NCI-H1105 (cell line): Measurements from ENCODE around the gene SLC36A3.
"Not testable (repeated sequence)": the region's sequence is repeated elsewhere in the genome, so short reads cannot be mapped to it uniquely, and the experiment has no call there.

Source experiments
- DNase-seq: peaks from one replicate; lab custom pipeline; 2025; lab: John Stamatoyannopoulos, UW

SLC36A3 gene

DNA sequence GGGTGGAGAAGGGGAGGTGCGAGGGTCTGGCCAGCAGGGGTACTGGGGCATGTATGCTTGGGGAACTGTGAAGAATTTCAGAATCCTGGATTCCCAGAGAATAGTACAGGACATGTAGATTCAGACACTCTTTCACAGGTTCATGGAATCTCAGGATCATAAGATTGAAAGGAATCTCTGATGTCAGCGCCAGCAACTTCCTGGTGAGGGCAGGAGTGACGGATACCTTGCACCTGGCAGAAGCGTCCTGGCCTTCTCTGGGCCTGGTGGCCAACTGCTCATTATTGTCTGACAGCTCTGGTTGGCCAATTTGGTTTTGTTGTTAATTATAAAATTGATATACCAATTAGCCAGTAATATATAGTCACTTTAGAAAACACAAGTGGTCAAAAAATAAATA is 43.6 kb downstream of the SLC36A3 start:
- DNase-seq = no peak

DNA sequence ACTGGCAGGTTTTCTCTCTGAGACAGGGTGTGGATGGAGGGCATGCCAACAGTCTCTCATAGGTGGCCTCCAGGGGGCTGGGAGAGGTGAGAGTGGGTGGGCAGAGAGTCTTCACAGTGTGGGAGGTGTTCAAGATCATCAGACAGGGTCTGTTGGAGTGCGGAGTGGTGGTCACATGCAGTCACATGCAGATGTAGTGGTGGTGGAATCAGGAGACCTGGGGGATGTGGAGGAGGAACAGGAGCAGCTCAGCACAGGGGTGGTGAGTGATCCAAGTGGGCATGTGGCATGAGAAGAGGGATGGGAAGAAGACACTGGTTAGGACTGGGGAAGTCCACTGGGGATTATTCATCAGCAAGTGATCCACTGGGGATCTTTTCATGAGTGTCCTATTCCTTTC is 44.8 kb downstream of the SLC36A3 start:
- no peak for DNase-seq

DNA sequence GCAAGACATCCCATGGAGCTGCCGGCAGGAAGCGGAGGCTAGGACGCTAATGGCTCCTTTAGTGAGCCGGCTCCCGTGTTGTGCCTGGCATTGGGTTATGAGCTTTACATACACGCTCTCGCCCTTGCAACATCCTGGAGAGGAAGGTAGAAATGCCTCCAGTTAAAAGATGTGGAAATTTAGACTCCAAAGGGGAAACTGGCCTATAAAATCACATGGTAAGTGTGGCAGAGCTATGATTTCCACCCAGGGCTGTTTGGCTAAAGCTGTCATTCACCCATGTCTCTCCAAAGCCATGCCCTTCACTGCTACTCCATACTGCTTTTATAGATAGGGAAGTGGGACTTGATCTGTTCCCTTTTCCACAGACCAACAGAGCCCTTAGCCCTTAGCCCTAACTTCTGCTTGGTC is 45.4 kb downstream of the SLC36A3 start:
- DNase-seq = no peak

DNA sequence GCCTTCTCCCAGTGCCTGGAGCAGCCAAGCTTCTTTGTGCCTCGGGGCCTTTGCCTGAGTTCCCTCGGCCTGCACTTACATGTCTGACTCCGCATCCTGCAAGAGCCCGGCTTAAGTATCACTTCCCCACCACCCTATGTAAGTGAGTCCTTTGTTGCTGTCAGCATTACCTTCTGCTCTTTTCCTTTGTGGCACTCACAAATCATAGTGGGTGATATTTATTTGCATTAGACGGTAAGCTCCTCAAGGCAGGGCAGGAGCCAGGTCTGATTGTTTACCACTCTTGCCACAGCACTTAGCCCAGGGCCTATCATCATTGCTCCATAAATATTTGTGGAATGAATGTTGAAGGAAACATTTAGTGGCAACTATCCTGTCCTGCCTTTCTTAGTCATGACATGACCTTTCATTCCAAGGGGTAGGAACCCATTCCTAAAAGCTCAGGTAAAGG is 45.8 kb downstream of the SLC36A3 start:
- DNase-seq = no peak

DNA sequence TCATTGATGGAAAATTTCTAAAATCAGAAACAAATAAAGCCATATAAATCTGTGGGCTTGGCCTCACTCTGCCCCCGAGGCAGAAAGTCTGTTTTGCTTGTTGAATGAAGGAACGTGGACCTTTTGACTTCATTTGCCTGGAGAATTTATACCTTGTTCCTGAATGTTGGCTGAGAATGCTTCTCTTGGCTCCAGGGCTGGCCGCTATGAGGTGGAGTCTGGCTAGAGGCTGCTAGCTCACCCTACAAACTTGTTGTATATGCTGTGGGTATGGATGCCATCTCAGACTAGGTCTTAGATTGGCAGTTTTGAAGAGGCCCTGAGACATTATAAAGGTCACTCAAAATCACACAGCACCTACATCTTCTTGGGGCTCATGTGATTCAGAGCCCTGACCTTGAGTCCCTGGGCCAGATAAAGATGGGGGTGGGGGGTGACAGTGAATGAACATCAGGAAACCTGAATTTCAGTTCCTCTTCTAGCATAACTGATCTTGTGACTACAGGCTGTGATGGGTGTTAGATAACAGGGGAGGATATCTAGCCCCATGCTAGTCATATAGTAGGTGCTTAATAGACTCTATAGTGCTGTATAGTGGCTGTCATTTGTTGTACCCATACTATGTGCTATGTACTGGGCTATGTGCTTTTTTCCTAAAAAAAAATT is 47.8 kb downstream of the SLC36A3 start:
- DNase-seq = no peak

DNA sequence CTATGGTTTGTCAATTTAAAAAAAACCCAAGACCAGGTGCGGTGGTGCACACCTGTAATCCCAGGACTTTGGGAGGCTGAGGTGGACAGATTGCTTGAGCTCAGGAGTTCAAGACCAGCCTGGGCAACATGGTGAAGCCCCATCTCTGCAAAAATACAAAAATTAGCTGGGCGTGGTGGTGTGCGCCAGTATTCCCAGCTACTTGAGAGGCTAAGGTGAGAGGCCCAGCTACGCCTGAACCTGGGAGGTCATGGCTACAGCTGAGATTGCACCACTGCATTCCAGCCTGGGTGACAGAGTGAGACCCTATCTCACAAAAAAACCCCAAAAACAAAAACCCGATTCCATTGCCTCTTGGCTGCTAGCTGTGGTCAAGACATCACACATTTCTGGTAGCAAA is 48.6 kb downstream of the SLC36A3 start:
- not testable (repeated sequence) for DNase-seq

DNA sequence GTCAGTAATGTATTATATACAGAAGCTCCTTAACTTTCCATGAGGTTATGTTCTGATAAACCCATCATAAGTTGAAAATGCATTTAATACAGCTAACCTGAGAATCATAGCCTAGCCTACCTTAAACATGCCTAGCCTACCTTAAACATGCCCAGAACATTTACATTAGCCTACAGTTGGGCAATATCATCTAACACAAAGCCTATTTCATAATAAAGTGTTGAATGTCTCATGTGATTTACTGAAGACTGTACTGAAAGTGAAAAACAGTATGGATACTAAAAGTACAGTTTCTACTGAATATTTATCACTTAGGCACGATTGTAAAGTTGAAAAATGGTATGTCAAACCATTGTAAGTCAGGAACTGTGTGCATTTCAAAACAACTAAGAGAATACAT is 49.0 kb downstream of the SLC36A3 start:
- DNase-seq = no peak

DNA sequence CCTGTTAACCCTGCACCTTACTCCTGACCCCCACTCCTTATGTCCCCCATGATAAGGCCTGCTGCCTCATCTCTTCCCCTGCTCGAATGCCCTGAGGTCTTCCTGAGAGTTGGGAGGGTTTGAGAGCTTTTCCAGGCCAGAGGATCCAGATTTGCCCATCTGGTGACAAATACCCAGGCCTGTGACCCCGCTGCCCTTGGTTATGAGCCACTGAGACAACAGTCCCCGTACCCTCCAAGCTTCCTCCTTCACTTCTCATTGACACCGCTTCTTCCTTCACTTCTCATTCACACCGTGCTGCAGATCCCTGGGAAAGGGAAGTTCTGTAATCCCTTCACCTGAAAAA is 50.0 kb downstream of the SLC36A3 start:
- no peak for DNase-seq

DNA sequence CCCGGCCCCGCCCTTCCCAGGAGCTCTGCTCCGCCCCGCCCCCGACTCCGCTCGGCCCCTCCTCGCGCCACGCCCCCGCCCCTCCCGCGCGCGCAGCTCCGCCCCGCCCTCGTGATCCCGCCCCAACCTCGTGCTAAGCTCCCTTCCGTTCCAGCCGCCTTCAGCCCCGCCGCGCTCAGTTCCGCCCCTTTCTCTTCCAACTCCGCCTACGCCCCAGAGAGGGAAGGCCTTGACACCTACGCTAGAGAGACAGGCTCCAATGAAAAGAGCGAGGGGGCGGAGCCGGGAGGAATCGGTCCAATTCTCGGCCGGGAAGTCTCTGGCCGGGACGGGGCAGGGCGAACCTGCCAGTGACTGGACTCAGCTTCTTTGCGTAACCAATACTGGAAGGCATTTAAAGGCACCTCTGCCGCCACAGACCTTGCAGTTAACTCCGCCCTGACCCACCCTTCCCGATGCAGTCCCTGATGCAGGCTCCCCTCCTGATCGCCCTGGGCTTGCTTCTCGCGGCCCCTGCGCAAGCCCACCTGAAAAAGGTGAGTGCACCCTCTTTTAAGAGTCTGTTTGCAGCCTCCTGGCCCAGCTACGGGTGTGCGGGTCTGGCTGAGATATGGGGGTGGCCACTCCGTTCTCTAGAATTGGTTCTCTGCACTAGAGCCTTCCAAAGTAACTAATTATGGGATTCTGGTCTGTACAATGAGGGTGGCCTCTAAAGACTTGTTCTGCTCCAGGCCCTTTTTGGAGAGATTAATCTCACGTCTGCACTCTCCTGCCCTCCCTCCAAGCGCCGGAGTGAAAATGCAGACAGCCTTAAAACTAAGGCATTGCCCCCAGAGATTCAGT is 50.6 kb downstream of the SLC36A3 start, which contains the start of gene GM2A:
GM2A (plus strand) TSS at position 424 of the 843 bp plus-strand sequence; CDS start at position 456, 32 bp downstream.
- peak; percentile 89 for DNase-seq

DNA sequence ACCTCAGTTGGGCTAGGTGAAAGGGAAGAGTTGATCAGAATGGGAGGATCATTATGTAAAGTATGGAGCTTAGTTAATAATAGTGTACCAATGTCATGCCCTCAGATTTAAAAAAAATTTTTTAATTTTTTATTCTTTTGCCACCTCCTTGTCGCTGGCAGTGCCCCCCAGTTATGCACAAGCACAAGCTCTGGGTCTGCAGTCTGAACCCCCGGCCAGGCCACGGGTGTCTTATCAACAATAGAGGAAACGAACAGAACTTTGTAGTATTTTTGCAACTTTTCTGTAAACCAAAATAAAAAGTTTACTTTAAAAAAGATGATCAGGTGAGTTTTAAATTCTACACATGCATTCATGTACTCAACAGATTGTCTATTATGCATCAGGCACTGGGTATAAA is 51.9 kb downstream of the SLC36A3 start:
- DNase-seq = no peak

DNA sequence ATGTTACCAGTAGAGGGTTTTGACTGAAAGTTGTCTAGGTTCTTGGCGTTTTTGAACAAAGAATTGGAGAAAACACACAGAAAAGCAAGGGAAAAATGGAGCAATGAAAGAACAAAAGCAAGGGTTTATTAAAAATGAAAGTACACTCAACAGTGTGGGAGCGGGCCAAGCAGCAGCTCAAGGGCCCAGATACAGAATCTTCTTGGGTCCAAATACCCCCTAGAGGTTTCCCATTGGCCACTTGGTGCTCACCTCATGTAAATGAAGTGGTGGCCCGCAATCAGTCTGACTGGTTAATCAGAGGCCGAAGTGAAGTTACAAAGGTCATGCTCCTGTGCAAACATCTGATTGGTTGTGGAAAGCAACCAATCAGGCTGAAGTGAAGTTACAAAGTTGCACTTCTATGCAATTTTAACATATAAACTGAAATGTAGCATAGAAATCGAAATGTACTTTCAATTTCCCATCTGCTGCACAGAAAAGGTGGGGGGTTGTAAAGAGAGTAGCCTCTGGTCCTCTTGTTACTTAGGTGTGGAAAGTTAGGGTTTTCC is 52.5 kb downstream of the SLC36A3 start:
- DNase-seq = no peak

DNA sequence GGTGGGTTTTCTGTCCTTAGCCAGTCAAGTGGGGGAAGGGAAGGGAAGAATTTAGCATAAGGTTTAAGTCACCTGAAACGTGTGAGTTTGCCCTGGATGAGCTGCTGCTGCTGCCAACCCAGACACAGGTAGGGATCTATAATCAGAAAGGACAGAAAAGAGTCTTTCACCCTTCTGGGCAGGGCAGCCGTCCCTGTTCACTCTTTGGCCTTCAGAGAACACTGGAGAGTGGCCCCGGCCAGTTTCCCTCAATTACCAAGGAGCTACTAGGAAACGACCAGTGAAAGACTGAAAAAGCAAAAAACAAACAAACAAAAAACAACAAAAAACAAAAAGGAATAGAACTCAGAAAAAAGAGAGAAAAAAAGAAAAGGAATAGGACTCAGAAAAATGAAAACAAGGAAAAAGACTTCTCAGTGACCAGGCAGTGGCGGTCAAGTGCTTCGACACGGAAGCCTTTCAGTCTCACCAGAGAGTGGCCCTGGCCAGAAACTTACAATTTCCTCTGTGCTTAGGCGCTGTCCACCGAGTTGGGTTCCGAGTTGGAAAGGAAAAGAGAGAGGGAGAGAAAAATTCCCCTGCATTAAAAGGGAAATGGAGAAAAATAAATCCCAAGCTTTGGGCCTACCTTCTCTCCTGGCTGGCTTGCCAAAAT is 53.1 kb downstream of the SLC36A3 start:
- no peak for DNase-seq

DNA sequence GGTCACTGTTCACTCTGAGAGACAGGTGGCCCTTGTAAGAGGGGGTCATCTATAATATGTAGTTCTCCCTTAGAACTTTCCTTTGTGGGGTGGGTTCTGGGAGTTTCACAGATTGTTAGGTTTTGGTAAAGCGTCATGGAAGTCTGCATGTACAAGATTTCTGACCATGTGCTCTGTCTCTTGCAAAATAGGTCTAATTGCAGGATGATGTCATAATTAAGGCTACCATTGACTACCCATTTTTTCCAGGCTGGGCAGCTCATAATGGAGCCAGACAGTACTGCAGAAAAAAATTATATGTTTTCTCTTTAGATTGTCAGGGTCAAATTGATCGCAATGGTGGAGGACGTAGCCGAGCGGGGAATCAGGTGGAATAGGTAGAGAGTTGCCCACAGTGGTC is 54.3 kb downstream of the SLC36A3 start:
- DNase-seq = no peak

DNA sequence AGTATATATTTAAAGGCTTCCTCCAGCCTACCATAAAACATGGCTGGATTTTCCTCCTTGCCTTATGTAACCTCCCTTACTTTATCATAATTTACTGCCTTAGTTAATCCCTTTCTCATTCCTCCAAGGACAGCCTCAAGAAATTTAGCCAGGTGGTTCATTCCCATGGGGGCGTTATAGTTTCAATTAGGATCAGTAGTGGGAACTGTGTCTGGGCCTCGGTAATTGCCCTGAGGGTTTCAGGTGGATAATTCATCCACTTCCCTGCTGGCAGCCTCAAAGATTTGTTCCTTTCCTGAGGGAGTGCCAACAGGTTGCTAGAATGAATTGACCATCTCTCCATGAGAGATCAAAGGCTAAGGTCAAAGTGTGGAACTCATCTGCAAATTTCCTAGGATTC is 54.9 kb downstream of the SLC36A3 start:
- no peak for DNase-seq

DNA sequence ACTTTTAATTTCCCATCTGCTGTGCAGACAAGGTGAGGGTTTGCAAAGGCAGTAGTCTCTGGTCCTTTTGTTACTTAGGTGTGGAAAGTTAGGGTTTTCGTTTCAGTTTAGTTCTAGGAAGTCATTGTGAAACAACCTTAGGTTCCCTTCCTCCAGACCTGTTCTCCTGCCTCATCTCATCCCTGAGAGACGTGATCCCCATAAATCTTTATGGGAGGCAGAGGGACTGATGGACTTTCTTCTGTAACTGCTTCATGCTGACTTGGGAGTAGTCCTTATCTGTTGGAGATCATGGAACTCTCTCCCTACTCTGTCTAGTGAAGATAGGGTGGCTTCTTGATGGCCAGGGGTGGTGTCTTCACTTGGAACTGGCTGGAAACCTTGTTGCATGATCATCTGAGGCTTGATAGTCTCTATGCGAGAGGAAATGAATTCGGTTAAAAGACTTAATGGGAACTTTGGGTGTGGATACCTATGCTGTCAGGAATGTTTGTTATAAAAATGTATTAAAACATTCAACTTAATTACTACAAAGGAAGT is 57.8 kb downstream of the SLC36A3 start:
- no peak for DNase-seq

DNA sequence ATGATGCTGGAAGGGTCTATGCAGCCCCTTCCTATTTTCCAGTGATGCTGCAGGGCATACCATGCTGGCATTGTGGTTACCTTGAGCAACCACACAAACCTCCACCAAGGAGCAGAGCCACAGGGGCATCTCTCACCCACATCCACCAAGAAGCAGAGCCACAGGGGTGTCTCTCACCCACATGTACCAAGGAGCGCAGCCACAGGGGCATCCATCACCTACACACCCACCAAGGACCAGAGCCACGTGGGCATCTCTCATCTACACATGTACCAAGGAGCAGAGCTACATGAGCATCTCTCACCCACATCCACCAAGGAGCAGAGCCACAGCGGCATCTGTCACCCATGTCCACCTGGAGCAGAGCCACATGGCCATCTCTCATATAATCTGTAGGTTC is 59.4 kb downstream of the SLC36A3 start:
- no peak for DNase-seq

DNA sequence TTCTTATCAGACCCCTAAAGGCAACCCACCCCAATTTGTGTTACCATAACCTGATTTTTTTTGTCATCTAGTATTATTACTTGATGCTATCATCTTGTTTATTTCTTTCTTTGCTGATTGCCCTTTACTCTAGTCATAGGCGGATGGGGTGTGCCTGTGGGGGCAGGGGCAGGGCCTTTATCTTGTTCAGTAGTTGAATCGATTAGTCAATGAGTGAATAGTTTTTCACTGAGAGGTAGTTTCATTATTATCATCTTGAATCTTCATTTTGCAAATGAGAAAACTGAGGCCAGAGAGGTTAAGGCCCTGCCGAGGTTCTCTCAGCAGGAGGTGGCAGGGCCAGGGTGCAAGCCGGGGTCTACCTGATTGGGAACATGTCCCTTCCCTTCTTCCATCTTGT is 60.0 kb downstream of the SLC36A3 start:
- no peak for DNase-seq

DNA sequence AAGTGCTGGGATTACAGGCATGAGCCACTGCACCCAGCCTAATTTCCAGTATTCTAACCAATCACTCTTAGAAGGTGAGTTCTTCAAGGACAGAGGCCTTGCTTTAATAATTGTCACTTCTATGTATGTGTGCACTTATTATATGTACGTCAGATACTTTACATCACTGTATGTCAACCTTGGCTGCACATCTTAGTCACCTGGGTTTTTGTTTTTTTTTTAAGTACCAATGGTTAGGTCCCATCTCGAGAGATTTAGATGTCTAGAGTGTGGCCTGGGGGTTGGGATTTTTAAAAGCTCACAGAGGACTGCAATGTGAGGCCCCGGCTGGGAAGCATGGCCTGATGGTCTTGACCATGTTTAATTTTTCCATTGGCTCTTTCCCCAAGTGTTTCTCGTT is 60.4 kb downstream of the SLC36A3 start:
- no peak for DNase-seq

DNA sequence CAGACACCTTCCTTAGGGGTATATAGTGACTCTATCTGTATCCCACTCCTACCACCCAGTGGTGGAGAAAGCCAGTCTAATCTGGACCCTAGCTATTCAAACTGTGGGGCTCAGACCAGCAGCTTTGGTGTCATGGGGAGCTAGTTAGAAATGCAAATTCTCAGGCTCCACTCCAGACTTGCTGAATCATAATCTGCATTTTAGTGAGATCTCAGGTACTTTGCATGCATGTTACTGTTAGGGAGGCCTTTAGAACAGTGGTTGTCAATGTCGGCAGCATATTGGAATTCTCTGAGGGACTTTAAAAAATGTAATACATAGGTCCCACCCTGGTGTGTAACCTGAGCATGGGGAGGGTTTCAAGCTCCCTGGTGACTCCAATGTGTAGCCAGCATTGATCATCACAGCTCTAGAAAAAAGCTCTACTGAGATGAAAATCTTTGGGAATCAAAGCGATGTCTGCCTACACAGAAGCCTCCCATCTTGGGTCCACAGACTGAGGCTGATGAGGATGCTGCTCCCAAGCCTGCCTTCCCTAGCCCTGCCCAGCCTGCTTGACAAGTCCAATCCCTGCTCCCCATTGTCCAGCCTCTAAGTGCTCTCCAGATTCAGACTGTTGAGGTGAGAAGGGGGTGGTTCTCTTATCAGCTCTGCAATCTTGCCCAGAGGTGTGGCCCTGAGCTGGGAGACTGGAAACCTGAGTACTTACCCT is 62.5 kb downstream of the SLC36A3 start:
- no peak for DNase-seq

DNA sequence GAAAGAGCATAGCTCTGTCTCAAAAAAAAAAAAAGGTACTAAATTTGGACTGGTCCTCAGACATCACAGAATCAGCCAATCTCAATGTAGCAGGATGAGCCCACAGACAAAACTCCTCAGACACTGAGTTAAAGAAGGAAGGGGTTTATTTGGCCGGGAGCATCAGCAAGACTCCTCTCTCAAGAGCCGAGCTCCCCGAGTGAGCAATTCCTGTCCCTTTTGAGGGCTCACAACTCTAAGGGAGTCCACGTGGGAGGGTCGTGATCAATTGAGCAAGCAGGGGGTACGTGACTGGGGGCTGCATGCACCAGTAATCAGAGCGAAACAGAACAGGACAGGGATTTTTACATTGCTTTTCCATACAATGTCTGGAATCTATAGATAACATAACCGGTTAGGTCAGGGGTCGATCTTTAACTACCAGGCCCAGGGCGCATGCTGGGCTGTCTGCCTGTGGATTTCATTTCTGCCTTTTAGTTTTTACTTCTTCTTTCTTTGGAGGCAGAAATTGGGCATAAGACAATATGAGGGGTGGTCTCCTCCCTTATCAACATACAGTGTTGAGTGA is 63.2 kb downstream of the SLC36A3 start:
- DNase-seq = not testable (repeated sequence)

DNA sequence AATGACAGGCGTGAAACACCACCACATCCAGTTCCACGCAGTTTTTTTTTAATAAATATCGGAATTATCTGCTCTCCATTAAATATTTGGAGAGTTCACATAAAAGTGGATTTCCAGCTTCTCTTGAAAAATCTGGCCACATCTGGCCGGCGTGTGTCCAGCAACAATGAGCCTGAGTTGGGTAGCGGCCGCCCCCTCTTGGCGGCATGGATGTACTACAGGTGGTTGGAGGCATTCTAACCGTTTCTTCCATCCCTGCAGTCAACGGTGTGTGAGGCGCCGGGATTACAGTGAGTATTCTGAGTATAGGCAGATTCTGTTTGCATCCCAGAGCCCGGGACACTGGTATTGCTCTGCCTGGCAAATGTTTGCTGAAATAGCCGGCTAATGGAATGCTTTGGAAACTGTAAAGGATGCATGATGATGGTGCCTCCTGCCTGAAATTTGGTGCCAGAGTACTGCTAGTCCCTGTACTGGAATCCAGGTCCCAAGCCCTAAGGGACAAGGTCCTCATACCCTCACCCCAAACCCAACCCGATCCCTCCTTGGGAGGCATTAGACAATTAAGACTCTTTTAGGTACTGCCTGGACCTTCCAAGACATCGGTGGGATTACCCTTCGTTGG is 64.2 kb downstream of the SLC36A3 start:
- DNase-seq = no peak
